AG10803 (cell line): ENCODE measurements around the gene RFX8.

Source experiments
- DNase-seq: peaks from one replicate; pipeline ENCODE4 v3.0.0; 2010; ENCODE audit warnings: low read depth
- H3K4me3 ChIP-seq: 2 replicates; pipeline ENCODE4 v1.5.1; 2011; ENCODE audit warnings: mild to moderate bottlenecking, low read length, control low read depth
- TF ChIP-seq, protein P1 (sequence below): conservative IDR thresholded peaks from 2 replicates; pipeline ENCODE4 v1.5.1; 2011; ENCODE audit warnings: mild to moderate bottlenecking, low read length, control low read depth, inconsistent platforms

Gene RFX8

DNA sequence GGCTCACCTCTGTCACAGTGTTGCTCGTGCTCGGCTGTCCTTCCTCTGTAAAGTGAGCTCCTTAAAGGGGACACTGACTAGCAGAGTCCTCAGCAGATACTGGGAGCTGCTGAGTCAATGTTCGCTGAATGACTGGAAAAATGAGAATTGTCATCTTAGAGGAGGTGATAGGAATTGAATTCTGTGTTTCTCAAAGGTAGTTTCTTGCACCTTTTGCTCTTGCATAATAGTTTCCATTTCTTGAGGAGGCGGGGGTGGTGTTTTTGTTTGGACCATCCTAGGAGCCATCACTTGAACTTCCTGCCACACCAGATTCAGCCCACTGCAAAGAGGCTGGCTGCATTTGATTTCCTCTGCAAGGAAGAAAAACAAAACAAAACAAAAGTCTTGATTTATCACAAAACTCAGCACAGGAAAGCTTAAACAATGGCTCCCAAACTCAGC is 11.4 kb upstream of the RFX8 start:
- no peak overlapping the region for H3K4me3 ChIP-seq
- DNase-seq: no peak
- TF ChIP-seq, protein P1, sequence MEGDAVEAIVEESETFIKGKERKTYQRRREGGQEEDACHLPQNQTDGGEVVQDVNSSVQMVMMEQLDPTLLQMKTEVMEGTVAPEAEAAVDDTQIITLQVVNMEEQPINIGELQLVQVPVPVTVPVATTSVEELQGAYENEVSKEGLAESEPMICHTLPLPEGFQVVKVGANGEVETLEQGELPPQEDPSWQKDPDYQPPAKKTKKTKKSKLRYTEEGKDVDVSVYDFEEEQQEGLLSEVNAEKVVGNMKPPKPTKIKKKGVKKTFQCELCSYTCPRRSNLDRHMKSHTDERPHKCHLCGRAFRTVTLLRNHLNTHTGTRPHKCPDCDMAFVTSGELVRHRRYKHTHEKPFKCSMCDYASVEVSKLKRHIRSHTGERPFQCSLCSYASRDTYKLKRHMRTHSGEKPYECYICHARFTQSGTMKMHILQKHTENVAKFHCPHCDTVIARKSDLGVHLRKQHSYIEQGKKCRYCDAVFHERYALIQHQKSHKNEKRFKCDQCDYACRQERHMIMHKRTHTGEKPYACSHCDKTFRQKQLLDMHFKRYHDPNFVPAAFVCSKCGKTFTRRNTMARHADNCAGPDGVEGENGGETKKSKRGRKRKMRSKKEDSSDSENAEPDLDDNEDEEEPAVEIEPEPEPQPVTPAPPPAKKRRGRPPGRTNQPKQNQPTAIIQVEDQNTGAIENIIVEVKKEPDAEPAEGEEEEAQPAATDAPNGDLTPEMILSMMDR: no peak

DNA sequence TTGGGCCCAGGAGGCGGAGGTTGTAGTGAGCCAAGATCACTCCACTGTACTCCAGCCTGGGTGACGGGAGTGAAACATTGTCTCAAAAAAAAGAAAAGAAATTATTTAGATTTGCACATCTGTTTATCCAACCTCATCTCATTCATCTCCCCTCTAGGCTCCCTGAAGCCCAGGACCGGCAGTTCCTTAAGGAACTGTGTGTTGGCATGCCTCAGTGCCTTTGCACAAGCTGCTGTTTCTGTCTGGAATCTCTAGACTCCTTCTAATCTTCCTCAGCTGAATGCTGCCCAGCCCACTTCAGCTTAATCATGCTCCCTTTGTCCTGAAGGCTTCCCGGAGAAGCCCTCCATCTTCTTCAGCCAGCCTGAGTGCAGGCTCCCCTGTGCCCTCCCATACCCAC is 10.9 kb upstream of the RFX8 start:
- no peak for DNase-seq
- TF ChIP-seq, protein P1: no peak
- H3K4me3 ChIP-seq: no peak overlapping the region

DNA sequence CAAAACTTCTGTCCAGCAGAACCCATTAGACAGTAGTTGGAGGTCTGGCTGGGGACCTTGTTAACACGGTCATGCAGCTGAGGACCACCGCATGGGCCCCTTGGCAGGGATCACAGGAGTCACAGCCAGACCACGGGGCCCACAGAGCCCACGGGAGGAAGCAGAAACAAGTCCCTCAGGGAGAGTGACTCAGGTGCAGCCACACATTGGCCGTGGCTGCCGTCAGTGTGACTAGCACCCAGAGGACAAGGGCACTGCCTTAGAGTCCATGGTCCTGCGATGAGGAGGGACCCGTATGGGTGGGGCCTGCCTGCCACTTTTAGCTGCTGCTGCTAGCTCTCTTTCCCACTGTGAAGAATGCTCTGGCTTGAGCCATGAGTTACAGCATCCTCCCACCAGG is 5.9 kb upstream of the RFX8 start:
- no peak for DNase-seq
- TF ChIP-seq, protein P1: no peak

DNA sequence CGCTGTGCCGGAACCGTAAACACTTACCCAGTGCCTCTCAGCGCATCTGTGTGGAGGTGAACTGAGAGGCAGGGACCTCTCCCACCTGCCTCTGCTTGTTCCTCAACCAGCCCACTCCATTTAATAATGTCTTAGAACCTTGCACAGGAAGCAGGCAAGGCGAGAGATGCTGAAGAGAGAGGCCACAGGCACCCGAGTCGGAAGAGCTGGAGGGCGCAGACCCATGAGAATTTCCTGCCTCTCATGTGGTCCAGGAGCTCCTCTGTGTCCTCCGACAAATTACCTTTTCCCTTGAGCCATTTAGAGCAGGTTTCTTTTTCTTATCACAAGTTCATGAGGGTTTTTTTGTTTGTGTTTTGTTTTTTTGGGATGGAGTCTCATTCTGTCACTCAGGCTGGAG is 4.9 kb upstream of the RFX8 start:
- DNase-seq: no peak
- TF ChIP-seq, protein P1: no peak

More for the DNA sequence above, 5.9 kb upstream of the RFX8 start:
- no peak overlapping the region for H3K4me3 ChIP-seq

DNA sequence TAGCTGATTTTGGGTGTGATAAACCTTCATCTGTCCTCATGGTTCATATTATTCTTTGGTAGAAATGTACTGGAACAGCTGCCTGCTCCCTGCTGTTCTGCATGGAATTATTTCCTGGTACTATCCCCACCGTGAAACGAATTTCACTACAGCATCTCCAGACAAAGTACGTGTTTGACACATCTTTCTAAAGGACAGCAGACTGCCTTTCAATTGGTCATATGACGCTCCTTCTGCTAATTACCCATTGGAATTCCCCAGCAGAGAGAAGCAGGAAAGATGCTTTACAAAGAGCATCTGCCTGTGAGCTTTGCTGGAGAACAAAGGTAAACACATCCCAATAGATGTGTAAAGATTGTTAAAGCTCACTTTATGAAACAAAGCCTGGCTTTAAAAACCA is 4.4 kb upstream of the RFX8 start:
- peak; percentile 12 for DNase-seq
- H3K4me3 ChIP-seq: no peak overlapping the region
- TF ChIP-seq, protein P1: no peak

More for the DNA sequence above, 4.9 kb upstream of the RFX8 start:
- H3K4me3 ChIP-seq: no peak overlapping the region

DNA sequence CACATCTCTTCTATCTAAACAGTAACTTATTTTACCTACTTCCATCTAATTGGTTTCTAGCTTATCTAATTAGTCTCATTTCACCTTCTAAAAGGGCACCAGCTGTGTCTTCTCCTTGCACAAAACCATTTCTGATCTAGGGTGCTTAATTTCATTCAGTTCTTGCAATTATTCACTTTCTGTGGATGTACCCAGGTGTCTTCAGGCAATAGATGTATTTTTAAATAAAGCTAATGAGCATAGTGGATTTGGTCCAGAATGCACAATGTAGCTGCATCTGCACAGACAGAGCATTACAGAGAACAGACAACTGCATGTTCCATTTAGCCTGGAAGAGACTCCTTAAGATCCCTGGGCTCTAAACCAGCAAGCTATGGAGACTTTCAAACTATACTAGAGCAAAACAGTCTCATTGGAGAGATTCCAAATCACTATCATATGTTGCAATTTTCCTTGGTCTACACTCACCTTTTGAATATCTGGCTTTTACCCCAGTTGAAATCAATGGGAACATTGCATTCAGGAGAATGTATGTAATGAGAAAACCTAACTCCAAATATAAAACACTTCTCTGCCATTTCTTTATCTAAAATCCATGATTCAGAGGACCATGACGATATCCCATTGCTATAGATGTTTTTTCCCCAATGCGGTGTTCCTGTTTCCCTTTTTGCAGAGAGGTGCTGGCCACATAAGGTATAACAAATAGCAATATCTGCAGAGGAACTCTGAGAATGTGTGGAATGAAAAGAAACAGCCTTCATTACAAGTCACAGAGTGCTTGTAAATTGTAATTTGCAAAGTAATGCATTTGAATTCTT is 3.5 kb upstream of the RFX8 start:
- no peak overlapping the region for H3K4me3 ChIP-seq
- DNase-seq: peak; percentile 25
- TF ChIP-seq, protein P1: no peak

DNA sequence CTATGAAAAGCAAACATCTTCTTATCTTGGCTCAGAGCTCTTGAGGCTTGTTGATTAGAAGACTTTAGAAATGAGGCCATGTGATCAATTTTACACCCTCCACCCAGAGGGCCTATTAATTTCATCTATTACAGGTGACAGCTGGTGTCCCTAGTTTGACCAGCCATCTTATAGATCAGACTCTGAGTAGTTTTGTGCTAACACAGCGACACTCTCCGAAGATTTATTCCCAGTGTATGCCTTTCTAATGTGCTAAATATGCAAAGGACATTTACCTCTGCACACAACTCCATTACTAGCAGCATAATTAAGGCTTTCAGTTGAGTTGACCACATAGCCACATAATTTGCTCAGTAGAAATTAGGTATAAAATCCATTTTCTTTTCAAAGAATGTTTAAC is 2.6 kb upstream of the RFX8 start:
- TF ChIP-seq, protein P1: no peak
- H3K4me3 ChIP-seq: no peak overlapping the region
- no peak for DNase-seq
